ENCODE data around the gene LRRC4B. TPM values are rescaled to one million over a fixed set of nuclear protein-coding genes. Genes with fewer than 3 reads are reported as not detected.

Gene LRRC4B
- total and polyA plus RNA-seq, 2 of the 8 experiments (the other 6 are each of a cell fraction or from before 2014, with no cell fraction given) = 13.4 to 21.2 TPM

GRCh38 chr19:50514346-50515167, 53.7 kb downstream of the LRRC4B start:
- Histone ChIP-seq H2BK5ac (ENCODE audit: low read depth, low read length) (no peak overlapping the region), H2BK15ac (ENCODE audit: low read length) (no peak overlapping the region), H2AFZ (ENCODE audit: low read length) (no peak overlapping the region), H3K27me3 (replicated peaks in 1 of 4; ENCODE audit: control insufficient read depth in 3 of 4, extremely low read depth in 1 of 4, insufficient read depth in 3 of 4, low read length in 3 of 4) (peaks cover 0 to 10% (median 4%) of the 10 kb centered on the region in 4 experiments; a peak in 6 of 7 replicates), H2AK5ac (ENCODE audit: low read depth, low read length) (no peak overlapping the region), H3K79me2 (ENCODE audit: control insufficient read depth in 1 of 2, insufficient read depth in 2 of 2, low read length in 2 of 2) (no peaks in the 10 kb centered on the region), H3K36me3 (ENCODE audit: control insufficient read depth in 2 of 4, insufficient read depth in 4 of 4, low read length in 3 of 4) (peaks cover 0 to 19% (median 0%) of the 10 kb centered on the region in 4 experiments; a peak in 2 of 8 replicates), H4K91ac (replicated peaks; ENCODE audit: insufficient read length, low read length) (no peak overlapping the region), H3K9me3 (ENCODE audit: insufficient read depth in 2 of 2, low read depth in 1 of 2, low read length in 1 of 2) (no peaks in the 10 kb centered on the region; a peak in 1 of 4 replicates), H3K9ac (replicated peaks in 1 of 4; ENCODE audit: extremely low read depth in 1 of 4, low read depth in 3 of 4, low read length in 3 of 4) (no peak overlapping the region), H3K56ac (replicated peaks; ENCODE audit: insufficient read length, low read depth, low read length) (no peak overlapping the region), H2BK20ac (ENCODE audit: low read length) (no peak overlapping the region), H3K23me2 (ENCODE audit: low read depth, low read length) (no peaks in the 10 kb centered on the region; the same call in 1 of the 2 replicates), H3K4me2 (ENCODE audit: insufficient read depth in 1 of 2, low read depth in 2 of 2, low read length in 2 of 2) (no peak overlapping the region), H3K18ac (ENCODE audit: extremely low read depth, low read length) (no peak overlapping the region), H3K23ac (ENCODE audit: insufficient read length) (no peak overlapping the region), H3K4me1 (replicated peaks in 1 of 4; ENCODE audit: control insufficient read depth in 3 of 4, insufficient read depth in 4 of 4, low read length in 3 of 4) (peaks cover 0 to 6% (median 4%) of the 10 kb centered on the region in 4 experiments; a peak in 4 of 7 replicates), H3K27ac (ENCODE audit: low read depth, low read length) (no peak overlapping the region), H3K4ac (replicated peaks; ENCODE audit: insufficient read length, low read depth, low read length) (no peak overlapping the region), H3K79me1 (ENCODE audit: low read depth, low read length) (no peaks in the 10 kb centered on the region), H4K8ac (ENCODE audit: extremely low read depth, insufficient read depth, low read length) (no peak overlapping the region), H4K5ac (ENCODE audit: insufficient read length, low read depth, low read length) (no peak overlapping the region), H2BK12ac (ENCODE audit: low read depth, low read length) (no peak overlapping the region), H3K14ac (ENCODE audit: insufficient read length) (no peak overlapping the region), H3K4me3 (ENCODE audit: extremely low read depth in 1 of 4, insufficient read depth in 2 of 4, low read depth in 3 of 4, low read length in 4 of 4) (no peak overlapping the region), H2BK120ac (replicated peaks; ENCODE audit: low read depth, low read length) (no peak overlapping the region), H4K20me1 (replicated peaks in 1 of 2; ENCODE audit: control insufficient read depth in 1 of 2, insufficient read depth in 2 of 2, low read length in 2 of 2) (peaks cover 1 to 9% of the 10 kb centered on the region in 2 experiments)
- no peak for FAIRE-seq
- CTCF ChIA-PET (ENCODE audit: partially characterized antibody) = interaction anchor here (1.0 to 19.3 kb wide), 2 partner anchors 23 to 162 kb away, joined by 3 to 206 read pairs; no protein-coding TSS in a partner anchor
- POLR2A ChIA-PET (ENCODE audit: partially characterized antibody) = interaction anchor here (1.2 to 1.9 kb wide), 2 partner anchors 14 to 17 kb away, joined by 4 read pairs; no protein-coding TSS in a partner anchor
- 82% methylated on average over 29 of the region's 38 CpGs; no CpG with 5 or more reads in 1 of the 2 experiments for WGBS, 2 experiments (ENCODE audit: extremely low coverage in 1 of 2, insufficient coverage in 1 of 2, insufficient read length in 1 of 2, insufficient replicate concordance in 2 of 2, low coverage in 1 of 2, low lambda C conversion rate in 2 of 2, missing lambda C conversion rate in 1 of 2)
- DNase-seq (ENCODE audit: low read depth in 1 of 2, low spot score in 2 of 2) = no peak
- TF ChIP-seq KDM5A (IDR thresholded peaks at IDR 0.05; ENCODE audit: low read length) (no peak), ASH2L (IDR thresholded peaks at IDR 0.05; ENCODE audit: low read length) (no peak)
